Activated CD4-positive, alpha-beta T cell treated with anti-CD3 and anti-CD28 coated beads for 24 hours (primary cell): ENCODE data around the gene MMRN1.

Source experiments
- DNase-seq, 2 donors: peaks; one replicate each; pipeline ENCODE4 v3.0.0-alpha.2; 2020; ENCODE audit warnings: low read depth in 2 of 2

Gene MMRN1

GRCh38 chr4:89913623-89914022 lies 19.0 kb downstream of the MMRN1 start:
- DNase-seq = no peak

GRCh38 chr4:89914609-89915550 lies 20.2 kb downstream of the MMRN1 start:
- no peak for DNase-seq

GRCh38 chr4:89915937-89916336 lies 21.3 kb downstream of the MMRN1 start:
- no peak for DNase-seq

GRCh38 chr4:89922848-89923416 lies 28.3 kb downstream of the MMRN1 start:
- DNase-seq = no peak

- no peak for DNase-seq
These were observed 34.2 kb downstream of the MMRN1 start for GRCh38 chr4:89928838-89929237.

DNA sequence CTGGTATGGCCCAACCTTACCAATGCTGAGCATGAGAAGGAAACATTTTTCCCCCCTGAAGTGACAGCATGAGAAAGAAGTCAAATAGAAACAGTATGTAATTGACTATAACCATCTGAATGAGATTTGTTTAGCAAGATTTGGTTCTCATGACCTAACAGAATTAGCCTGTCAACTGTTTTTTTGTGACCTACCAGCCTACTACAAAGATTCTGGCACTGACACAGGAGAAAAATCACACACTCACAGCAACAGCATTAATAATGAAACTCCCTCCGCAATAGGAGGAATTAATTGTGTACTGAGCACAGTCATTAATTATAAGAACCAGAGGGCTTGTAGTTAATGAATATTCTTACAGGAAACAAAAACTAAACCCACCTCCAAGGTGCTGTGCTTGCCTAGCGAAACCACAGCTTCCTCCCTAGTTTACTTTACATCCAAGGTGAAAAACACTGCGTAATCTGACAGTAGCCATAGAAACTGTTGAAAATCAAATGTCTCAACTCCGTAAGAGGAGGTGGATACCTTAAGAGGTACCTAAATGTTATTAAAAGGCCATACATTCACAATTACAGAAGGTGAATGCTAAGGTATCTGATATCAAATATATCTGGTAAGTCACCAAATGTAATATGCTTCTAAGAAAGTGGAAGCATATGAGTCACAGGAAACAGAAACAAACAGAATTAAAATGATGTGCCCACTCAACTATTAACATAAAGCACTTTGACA lies 34.9 kb downstream of the MMRN1 start:
- DNase-seq = no peak

GRCh38 chr4:89939546-89939945 lies 44.9 kb downstream of the MMRN1 start:
- no peak for DNase-seq

GRCh38 chr4:89939994-89940393 lies 45.3 kb downstream of the MMRN1 start:
- DNase-seq = no peak

DNA sequence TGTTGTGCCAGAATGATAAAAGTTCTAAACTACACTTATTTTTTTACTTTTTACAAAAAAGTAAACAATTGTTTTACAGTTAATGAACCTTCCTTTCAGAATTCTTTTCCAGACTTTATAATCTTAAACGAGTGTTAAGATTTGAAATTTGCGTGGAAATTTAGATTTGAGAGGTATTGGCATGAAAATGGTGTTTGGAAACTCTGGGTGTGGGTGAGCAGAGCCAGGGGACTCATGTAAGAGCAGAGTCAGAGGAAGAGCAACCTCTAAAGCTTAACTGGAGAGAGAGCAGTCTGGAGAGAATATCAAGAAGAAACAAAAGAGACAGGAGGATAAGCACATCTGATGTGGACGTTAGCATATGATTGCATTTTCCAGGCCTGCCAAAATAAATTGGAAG lies 48.2 kb downstream of the MMRN1 start:
- no peak for DNase-seq

DNA sequence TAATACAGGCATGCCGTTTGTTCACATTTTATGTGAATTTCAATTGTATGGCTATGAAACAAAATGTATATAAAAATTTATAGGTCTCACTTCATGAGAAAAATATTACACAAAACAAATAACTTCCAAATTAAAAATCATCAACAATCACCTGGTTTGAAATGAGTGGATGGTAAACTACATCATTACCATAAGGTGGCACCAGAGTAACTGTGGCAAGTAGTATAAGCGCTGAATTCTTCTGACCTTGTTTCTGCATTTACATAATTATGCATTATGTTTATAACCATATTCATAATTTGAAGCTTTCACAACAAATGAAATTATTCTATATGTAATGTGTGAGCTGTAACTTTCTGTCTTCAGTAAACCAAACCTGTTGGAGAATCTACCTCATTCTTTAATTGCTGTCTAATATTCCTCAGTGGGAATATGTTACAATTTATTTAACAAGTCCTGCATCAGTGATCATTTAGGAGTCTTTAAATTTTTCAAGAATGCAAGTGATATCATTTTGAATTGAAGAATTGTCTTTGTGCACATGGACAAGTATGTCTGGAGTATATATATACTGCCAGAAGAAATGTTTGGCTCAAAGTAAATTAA lies 55.2 kb downstream of the MMRN1 start:
- no peak for DNase-seq

DNA sequence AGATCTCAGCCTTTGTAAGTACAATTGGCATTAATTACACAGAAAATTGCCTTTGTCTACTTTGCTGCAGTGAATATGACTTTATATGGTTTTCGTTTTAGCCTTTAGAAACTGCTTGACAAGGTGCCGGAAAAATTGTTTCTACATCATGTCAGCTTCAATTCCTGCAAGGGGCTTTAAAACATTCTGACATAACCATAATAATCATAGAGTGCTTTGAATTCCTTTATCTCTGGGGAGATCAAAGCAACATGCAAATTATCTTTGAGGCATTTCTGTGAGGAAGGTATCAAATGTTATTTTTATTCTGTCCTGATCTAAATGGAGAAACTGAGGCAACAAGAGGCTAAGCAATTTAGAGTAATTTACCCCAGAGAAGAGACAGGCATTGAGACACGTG lies 57.8 kb downstream of the MMRN1 start:
- DNase-seq = no peak

GRCh38 chr4:89954906-89955695 lies 60.4 kb downstream of the MMRN1 start:
- no peak for DNase-seq

DNA sequence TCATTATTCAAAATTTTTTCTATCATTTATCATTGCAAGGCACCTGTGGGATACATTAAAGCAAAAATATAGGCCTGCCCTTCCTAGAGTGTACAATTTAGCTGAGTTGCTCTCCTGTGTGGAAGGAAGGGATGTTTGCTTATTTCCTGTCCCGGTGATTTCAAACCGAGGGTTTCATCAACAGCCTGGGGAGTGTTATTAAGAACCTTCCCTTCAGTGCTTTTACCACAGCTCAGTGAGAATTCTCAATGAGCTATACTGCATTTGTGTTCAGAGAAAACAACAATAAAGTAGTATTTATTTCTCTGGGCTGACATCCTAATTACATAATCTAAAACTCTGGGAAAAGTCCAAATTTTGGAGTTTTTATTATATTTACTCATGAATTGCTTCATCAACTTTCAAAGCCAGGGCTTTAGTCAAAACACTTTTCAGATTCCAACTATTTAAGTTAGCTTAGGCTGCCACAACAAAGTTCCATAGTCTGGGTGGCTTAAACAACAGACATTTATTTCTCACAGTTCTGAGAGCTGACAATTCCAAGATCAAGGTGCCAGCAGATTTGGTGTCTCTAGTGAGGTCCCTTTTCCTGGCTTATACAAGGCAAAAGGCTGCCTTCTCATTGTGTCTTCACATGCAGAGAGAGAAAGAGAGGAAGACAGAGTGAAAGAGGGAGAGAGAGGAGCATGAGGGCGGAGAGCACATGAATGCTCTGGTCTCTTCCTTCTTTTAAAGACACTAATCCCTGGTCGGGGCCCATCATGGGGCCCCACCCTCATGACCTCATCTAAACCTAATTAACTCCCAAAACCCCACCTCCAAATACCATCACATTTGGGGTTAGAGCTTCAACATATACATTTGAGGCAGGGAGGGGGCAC lies 62.6 kb downstream of the MMRN1 start:
- no peak for DNase-seq

GRCh38 chr4:89981789-89982334 lies 87.2 kb downstream of the MMRN1 start:
- DNase-seq = no peak

- DNase-seq = no peak
These were observed 93.6 kb downstream of the MMRN1 start for GRCh38 chr4:89988268-89988667.

DNA sequence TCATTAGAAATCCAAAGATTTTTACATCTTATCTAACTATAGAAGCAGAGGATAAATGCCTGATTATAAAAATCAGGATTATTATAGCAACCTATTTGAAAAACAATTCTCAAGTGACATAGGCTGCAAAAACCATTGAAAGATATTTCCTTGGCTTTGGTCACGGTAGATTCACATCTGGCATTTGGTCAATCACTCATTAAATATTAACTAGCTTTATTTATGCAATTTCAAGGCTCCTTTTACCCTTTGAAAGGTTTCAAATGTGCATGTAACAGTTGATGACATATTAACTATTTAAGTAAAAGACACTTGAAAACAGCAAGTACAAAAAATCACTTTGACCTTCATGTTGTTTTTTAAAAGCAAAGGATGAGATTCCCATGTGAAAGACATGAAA lies 98.1 kb downstream of the MMRN1 start:
- no peak for DNase-seq

- DNase-seq = no peak
These were observed 99.7 kb downstream of the MMRN1 start for GRCh38 chr4:89994176-89994873.

DNA sequence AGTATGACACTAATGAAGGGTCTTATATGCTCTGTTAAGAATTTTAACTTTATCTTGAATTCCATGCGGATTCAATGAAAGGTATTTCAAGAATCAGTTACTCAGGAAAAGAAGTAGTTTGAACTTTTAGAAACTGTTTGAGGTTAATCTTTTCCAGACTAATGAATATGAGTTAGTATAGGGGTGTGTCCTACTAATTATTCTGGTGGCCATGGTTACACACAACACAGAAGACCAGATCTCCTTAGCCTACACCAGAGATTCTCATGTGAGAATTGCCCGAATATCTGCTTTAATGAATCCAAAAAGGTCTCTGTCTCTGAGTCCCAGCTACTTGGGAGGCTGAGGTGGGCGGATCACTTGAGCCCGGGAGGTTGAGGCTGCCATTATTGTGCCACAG lies 100.4 kb downstream of the MMRN1 start:
- DNase-seq = no peak

DNA sequence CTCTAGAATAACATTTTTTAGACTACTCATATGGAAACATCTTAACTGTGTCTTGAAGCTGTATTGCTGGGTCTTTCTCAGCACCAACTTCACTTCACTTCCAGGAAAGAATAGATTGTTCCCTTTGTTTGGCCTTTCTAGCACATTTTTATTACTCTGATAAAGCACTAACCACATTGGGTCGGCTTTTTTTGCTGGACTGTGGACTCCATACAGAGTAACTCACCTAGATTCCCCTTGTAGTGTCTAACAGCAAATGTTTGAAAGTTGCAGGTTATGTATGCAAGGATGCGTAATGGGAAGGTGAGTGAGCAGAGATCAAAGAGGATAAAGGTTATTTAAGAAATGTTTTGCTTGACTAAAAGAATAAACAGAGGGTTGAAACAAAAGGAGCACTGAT lies 101.2 kb downstream of the MMRN1 start:
- no peak for DNase-seq
